Measurements from ENCODE around the gene EFNA2.

The EFNA2 gene

DNA sequence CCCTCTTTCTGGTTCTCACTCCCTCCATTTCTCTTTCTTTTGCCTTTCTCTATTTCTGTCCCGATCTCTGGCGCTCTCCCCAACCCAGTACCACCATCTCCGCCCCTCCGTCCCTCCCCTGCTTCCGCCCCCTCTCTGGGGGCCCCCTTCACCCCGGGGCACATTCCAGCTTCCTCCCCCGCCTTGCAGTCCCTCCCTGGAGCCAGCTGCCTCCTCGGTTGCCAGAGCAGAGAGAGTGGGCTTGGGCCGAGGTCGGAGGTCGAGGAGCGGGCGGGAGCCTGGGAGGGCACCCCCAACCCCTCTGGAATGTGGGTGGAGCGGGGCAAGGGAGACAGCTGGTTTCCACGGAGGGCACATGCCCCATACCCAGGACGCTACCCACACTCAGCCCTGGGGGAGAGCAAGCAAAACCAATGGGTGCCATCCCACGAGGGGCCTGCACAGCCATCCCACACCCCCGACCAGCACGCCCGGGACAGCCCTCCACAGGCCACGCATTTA, 23.0 kb upstream of the EFNA2 start:
- H3K4me3 ChIP-seq (ENCODE audit: low read length) = peak overlapping the region; percentile 60
- TF ChIP-seq, protein P1, sequence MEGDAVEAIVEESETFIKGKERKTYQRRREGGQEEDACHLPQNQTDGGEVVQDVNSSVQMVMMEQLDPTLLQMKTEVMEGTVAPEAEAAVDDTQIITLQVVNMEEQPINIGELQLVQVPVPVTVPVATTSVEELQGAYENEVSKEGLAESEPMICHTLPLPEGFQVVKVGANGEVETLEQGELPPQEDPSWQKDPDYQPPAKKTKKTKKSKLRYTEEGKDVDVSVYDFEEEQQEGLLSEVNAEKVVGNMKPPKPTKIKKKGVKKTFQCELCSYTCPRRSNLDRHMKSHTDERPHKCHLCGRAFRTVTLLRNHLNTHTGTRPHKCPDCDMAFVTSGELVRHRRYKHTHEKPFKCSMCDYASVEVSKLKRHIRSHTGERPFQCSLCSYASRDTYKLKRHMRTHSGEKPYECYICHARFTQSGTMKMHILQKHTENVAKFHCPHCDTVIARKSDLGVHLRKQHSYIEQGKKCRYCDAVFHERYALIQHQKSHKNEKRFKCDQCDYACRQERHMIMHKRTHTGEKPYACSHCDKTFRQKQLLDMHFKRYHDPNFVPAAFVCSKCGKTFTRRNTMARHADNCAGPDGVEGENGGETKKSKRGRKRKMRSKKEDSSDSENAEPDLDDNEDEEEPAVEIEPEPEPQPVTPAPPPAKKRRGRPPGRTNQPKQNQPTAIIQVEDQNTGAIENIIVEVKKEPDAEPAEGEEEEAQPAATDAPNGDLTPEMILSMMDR (conservative IDR thresholded peaks at IDR 0.05; ENCODE audit: low read depth, low read length) = no peak
- no peak for DNase-seq (ENCODE audit: low read depth)

- no peak overlapping the region for H3K4me3 ChIP-seq (ENCODE audit: low read length)
- TF ChIP-seq, protein P1 (conservative IDR thresholded peaks at IDR 0.05; ENCODE audit: low read depth, low read length) = no peak
- no peak for DNase-seq (ENCODE audit: low read depth)
These were observed 22.5 kb upstream of the EFNA2 start for GRCh38 chr19:1263188-1263587.

DNA sequence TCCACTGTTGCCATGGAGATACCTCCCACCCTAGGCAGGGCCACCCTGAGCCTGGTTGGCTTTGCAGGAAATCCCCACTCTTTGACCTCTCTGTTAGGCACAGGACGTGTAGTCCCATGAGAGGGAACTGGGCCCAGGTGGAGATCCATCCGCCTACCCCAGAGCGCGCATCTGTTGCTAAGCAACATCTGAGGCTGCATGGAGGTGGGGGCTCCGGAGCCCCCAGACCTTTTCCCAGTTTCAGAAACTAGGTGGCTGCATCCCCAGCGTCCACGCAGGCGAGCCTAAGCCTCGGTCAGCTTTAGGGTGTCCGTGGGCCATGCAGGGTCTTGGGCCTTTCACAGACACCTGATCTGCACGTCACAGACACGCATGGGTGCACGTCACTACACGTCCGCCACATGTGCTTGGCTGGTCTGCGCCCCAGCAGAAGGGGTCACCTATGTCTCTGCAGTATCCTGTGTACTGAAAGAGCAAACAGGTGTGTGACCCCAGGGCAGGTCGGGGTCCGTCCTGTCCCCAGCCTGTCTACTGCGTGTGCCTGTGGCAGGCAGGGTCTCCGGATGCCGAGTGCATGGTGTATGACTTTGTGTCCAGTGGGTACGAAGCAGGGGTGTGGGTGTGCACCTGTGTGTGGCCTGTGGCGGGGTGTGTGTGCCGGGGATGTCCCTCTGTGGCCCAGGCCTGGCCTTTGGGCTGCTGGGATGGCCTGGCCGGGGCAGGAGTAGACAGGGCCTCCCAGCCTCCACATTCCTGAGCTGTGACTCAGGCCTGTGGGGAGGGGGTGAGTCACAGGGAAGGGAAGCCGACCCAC, 20.7 kb upstream of the EFNA2 start:
- no peak overlapping the region for H3K4me3 ChIP-seq (ENCODE audit: low read length)
- TF ChIP-seq, protein P1 (conservative IDR thresholded peaks at IDR 0.05; ENCODE audit: low read depth, low read length) = no peak
- DNase-seq (ENCODE audit: low read depth) = no peak

DNA sequence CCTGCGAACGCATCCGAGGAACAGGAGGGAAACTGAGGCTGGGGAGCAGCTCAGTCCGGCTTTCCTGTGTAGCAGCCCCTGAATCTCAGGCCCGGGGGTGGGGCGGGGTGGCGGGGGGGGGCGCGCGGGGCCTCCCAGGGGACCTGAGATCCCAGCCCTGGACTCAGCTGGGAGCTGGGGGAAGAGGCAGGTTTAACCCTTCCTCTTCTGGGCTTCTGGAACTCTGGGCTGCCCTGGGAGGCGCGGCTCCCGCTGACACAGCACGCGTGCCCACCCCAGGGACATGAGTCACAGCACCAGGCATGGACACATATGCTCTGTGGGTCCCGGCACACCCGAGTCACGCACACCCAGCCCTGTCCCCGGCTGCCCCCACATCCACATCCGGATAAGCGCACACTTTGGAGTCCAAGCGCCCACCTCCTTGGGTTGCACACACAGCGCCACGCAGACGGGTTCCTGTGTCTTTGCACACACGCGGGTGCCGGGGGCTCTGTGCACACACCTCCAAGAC, 20.0 kb upstream of the EFNA2 start:
- DNase-seq (ENCODE audit: low read depth) = no peak
- peak overlapping the region; percentile 40 for H3K4me3 ChIP-seq (ENCODE audit: low read length)
- TF ChIP-seq, protein P1 (conservative IDR thresholded peaks at IDR 0.05; ENCODE audit: low read depth, low read length) = no peak

- H3K4me3 ChIP-seq (ENCODE audit: low read length) = peak overlapping the region; percentile 40
- no peak for DNase-seq (ENCODE audit: low read depth)
- TF ChIP-seq, protein P1 (conservative IDR thresholded peaks at IDR 0.05; ENCODE audit: low read depth, low read length) = no peak
These were observed 19.4 kb upstream of the EFNA2 start for GRCh38 chr19:1266129-1266915.

GRCh38 chr19:1266916-1267476, 18.7 kb upstream of the EFNA2 start:
- DNase-seq (ENCODE audit: low read depth) = no peak
- TF ChIP-seq, protein P1 (conservative IDR thresholded peaks at IDR 0.05; ENCODE audit: low read depth, low read length) = peak; percentile 76
- peak overlapping the region; percentile 44 for H3K4me3 ChIP-seq (ENCODE audit: low read length)

Measured in retinal pigment epithelial cell (primary cell).